ENCODE results near the gene ALPP.
A peak's percentile ranks its signal among the peaks of the same experiment; 100 is the strongest.
"Not testable (repeated sequence)": the region's sequence is repeated elsewhere in the genome, so short reads cannot be mapped to it uniquely, and the experiment has no call there.

The ALPP gene

DNA sequence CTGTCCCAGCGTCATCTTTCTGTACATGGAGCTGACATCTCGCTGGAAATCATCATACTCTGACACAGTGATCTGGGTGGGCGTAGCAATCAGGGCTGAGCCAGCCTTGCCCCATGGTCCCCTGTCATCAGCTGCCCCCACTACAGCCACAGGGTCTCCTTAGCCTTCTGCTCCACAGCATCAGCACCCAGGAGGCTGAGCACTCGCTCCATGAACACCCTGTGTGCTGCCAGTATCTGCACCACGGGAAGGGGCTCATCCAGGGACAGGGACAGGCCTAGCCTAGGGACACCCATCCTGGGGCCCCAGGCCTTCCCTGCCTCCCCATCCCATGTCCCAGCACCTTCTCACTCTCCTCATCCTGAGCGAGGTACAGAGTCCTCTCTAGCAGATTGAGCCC is 39.5 kb downstream of the ALPP start:
- H3K36me3 ChIP-seq (ENCODE audit: control insufficient read depth, insufficient read depth, low read length), result peaks cover 51% of the 10 kb centered on the region
- H3K9ac ChIP-seq (ENCODE audit: low read depth, low read length), result peak overlapping the region; percentile 97
- peaks cover 11% of the 10 kb centered on the region for H3K27me3 ChIP-seq (ENCODE audit: control insufficient read depth, insufficient read depth, low read length)
- peaks cover 13% of the 10 kb centered on the region for H3K4me1 ChIP-seq (ENCODE audit: control insufficient read depth, insufficient read depth, low read length)
- H3K4me3 ChIP-seq (ENCODE audit: low read depth, low read length), result peak overlapping the region; percentile 72
- H3K9me3 ChIP-seq (ENCODE audit: control insufficient read depth, insufficient read depth, low read length), result no peaks in the 10 kb centered on the region

DNA sequence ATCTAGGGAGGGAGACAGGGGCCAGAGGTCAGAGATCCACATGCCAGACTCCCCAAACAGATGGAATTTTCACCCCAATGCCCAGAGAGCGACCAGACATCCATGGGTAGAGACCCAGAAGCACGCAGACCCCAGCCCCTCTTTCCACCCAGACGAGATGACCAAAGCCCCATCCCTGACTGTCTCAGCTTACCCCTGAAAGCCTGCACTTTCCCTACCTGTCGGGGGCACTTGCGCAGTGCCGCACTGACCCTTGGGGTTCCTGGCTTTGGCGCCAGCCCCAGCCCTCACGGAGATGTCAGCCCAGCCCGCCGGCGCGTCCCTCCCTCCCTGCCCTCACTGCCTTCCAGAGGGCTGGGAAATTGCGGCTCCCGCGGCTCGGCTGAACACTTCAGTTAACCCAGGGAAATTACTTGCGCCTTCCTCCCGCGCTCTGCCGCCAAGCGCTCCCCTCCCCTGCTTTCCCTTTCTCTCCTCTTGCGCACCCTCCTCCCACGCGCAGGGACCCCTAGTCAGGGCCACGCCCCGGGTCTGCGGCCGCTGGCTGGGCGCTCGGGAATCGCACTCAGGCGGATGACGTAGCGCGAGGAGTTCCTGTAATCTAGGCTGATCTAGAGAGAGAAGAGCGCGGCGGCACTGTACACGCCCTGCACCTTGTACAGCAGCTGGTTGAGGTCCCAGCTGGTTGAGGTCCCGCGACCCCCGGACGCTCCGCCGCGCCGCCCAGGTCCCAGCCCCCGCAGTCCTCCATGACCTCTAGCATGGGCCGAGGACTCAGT is 40.1 kb downstream of the ALPP start:
- H3K36me3 ChIP-seq (ENCODE audit: control insufficient read depth, insufficient read depth, low read length), result peaks cover 51% of the 10 kb centered on the region
- peaks cover 13% of the 10 kb centered on the region for H3K4me1 ChIP-seq (ENCODE audit: control insufficient read depth, insufficient read depth, low read length)
- peak overlapping the region; percentile 72 for H3K4me3 ChIP-seq (ENCODE audit: low read depth, low read length)
- H3K9me3 ChIP-seq (ENCODE audit: control insufficient read depth, insufficient read depth, low read length), result no peaks in the 10 kb centered on the region
- H3K27me3 ChIP-seq (ENCODE audit: control insufficient read depth, insufficient read depth, low read length), result peaks cover 11% of the 10 kb centered on the region
- peak overlapping the region; percentile 97 for H3K9ac ChIP-seq (ENCODE audit: low read depth, low read length)

DNA sequence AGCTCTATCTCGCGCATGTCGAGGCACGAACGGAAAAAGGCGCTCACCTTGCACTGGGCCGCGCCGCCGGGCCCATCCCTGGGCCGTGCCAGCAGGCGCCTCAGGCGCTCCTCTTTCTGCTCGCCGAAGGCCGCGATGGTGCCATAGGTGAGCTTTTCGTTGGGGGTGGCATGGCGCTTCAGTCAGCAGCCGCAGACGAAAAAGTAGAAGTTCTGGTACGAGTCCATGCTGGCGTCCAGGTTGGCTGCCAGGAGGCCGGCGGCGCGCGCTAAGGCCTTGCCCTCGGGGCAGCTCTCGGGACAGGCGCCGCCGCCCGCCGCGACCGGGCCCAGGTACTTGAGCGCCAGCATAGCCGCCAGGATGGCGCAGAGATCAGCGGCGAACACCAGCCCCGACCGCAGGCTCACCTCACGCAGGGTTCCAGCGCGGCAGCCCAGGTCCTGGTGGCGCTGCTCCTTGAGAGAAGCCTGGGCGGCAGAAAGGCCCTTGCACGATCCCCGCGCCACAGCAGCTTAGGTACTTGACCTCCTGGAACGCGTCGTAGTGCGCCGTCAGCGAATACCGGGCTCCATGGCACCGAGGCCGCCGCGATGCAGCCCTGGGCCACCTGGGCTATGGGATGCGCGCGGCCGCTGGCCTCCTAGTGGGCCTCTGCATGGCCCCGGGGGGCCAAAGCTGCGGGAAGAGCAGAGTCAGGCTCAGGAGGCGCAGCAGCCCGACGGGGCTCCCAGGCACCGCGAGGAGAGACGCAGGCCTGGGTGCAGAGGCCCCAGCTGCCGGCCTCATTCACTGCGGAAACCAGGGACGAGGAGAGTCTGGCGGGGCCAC is 40.9 kb downstream of the ALPP start:
- Histone ChIP-seq H3K4me3 (ENCODE audit: low read depth, low read length) (peak overlapping the region; percentile 72), H3K27me3 (ENCODE audit: control insufficient read depth, insufficient read depth, low read length) (peaks cover 11% of the 10 kb centered on the region), H3K9me3 (ENCODE audit: control insufficient read depth, insufficient read depth, low read length) (no peaks in the 10 kb centered on the region), H3K4me1 (ENCODE audit: control insufficient read depth, insufficient read depth, low read length) (peaks cover 21% of the 10 kb centered on the region), H3K36me3 (ENCODE audit: control insufficient read depth, insufficient read depth, low read length) (peaks cover 51% of the 10 kb centered on the region), H3K9ac (ENCODE audit: low read depth, low read length) (peak overlapping the region; percentile 97)

DNA sequence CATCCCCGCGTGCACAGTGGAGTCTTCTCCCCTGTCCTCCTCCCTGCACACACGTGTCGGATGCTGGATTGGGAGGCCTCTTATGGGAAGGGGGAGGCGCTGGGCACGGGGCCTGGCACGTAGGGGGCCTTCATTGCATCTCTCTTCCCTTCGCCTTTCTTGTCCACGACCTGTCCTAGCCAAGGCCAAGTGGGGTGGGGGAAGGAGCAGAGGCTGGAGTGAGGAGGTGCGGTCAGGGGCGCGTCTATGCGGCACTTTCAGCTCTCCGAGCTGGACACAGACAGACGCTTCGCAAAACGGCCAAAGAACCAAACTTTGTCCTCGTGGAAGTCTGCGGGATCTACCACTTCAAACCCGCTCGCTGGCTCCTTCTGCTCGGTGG is 41.5 kb downstream of the ALPP start:
- H3K9ac ChIP-seq (ENCODE audit: low read depth, low read length), result peak overlapping the region; percentile 97
- H3K4me3 ChIP-seq (ENCODE audit: low read depth, low read length), result peak overlapping the region; percentile 72
- peaks cover 11% of the 10 kb centered on the region for H3K27me3 ChIP-seq (ENCODE audit: control insufficient read depth, insufficient read depth, low read length)
- H3K36me3 ChIP-seq (ENCODE audit: control insufficient read depth, insufficient read depth, low read length), result peaks cover 51% of the 10 kb centered on the region
- H3K9me3 ChIP-seq (ENCODE audit: control insufficient read depth, insufficient read depth, low read length), result no peaks in the 10 kb centered on the region
- H3K4me1 ChIP-seq (ENCODE audit: control insufficient read depth, insufficient read depth, low read length), result peaks cover 25% of the 10 kb centered on the region

DNA sequence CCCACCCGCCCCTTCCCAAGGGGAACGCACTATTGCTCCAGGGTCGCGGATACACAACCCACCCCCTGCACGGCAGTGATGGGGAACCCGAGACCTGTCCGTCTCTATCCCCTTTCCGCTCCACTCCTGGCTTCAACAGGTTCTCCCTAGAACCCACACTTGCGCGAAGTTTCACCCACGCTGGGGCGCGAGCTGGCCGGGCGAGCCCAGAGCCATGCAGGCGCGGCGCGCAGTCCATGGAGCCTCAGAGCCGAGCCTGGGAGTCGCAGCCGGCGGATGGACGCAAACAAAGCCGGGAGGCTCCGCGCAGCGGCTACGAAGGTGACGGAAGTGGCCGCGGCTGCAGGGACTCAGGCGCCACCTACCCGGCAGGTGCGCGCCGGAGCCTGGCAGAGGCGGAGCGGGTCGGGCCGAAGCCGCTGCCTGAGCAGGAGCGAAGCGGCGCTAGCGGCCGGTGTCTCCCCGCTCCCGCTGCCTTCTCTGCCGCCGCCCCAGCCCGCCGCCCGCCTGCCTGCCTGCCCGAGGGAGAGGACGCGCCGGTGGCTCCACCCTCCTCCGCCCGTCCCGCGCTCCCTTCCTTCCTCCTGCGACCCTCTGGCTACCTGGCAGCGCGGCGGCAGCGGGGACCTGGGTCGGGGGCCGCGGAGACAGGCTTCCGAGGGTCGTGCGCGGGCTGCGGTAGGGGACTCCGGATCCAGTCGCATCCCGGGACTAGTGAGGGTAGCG is 42.1 kb downstream of the ALPP start:
- Histone ChIP-seq H3K27me3 (ENCODE audit: control insufficient read depth, insufficient read depth, low read length) (peaks cover 11% of the 10 kb centered on the region), H3K9ac (ENCODE audit: low read depth, low read length) (peak overlapping the region; percentile 97), H3K4me3 (ENCODE audit: low read depth, low read length) (peak overlapping the region; percentile 72)

DNA sequence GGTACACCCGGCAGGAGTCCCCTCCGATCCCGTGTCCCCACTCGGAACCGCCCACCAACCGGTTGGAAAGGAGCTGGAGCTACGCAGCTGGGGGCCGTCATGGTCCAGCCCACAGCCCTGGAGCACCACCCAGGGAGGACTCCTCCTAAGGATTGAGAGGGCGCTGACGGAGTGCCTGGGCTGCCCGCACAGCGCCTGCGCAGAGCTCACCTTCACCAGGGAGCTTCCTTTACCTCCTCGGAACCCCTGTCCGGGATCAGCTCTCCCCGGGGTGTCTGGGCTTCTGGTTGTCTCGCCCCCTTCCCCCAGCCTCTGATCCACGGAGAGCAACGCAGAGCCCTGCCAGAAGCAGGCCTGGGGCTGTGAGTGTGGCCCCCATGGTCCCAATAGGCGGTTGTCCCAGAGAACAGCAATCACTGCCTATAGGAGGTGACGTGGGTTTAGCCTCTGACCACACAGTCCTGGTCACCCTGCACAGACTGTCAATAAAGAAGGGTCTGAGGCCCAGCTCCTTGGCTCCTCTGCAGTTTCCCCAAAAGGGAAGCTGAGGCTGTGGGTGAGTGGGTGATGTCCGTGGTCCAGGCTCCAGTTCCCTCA is 42.7 kb downstream of the ALPP start:
- H3K4me3 ChIP-seq (ENCODE audit: low read depth, low read length), result peak overlapping the region; percentile 72
- H3K9ac ChIP-seq (ENCODE audit: low read depth, low read length), result peak overlapping the region; percentile 97
- H3K36me3 ChIP-seq (ENCODE audit: control insufficient read depth, insufficient read depth, low read length), result peaks cover 40% of the 10 kb centered on the region
- H3K9me3 ChIP-seq (ENCODE audit: control insufficient read depth, insufficient read depth, low read length), result no peaks in the 10 kb centered on the region
- peaks cover 33% of the 10 kb centered on the region for H3K4me1 ChIP-seq (ENCODE audit: control insufficient read depth, insufficient read depth, low read length)
- peaks cover 11% of the 10 kb centered on the region for H3K27me3 ChIP-seq (ENCODE audit: control insufficient read depth, insufficient read depth, low read length)

More for the DNA sequence above, 42.1 kb downstream of the ALPP start:
- H3K4me1 ChIP-seq (ENCODE audit: control insufficient read depth, insufficient read depth, low read length), result peaks cover 28% of the 10 kb centered on the region
- H3K36me3 ChIP-seq (ENCODE audit: control insufficient read depth, insufficient read depth, low read length), result peaks cover 47% of the 10 kb centered on the region
- no peaks in the 10 kb centered on the region for H3K9me3 ChIP-seq (ENCODE audit: control insufficient read depth, insufficient read depth, low read length)

DNA sequence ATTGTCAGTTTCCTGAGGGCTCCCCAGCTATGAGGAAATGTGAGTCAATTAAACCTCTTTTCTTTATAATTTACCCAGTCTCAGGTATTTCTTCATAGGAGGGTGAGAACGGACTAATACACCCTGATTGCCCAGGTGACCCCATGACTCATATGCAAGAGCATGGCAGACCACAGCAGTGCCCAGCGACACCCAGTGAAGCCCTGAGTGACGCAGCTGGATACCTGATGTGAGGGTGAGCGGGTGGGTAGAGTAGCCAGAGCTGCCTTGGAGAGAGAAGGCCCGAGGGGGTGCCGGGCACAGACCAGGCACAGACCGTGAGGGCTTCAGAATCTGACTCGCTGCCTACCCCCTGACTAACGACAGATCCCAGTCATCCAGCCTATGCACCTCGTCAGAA is 43.5 kb downstream of the ALPP start:
- peaks cover 11% of the 10 kb centered on the region for H3K27me3 ChIP-seq (ENCODE audit: control insufficient read depth, insufficient read depth, low read length)
- peak overlapping the region; percentile 72 for H3K4me3 ChIP-seq (ENCODE audit: low read depth, low read length)
- H3K4me1 ChIP-seq (ENCODE audit: control insufficient read depth, insufficient read depth, low read length), result peaks cover 35% of the 10 kb centered on the region
- H3K36me3 ChIP-seq (ENCODE audit: control insufficient read depth, insufficient read depth, low read length), result peaks cover 33% of the 10 kb centered on the region
- no peaks in the 10 kb centered on the region for H3K9me3 ChIP-seq (ENCODE audit: control insufficient read depth, insufficient read depth, low read length)
- peak overlapping the region; percentile 49 for H3K9ac ChIP-seq (ENCODE audit: low read depth, low read length)

DNA sequence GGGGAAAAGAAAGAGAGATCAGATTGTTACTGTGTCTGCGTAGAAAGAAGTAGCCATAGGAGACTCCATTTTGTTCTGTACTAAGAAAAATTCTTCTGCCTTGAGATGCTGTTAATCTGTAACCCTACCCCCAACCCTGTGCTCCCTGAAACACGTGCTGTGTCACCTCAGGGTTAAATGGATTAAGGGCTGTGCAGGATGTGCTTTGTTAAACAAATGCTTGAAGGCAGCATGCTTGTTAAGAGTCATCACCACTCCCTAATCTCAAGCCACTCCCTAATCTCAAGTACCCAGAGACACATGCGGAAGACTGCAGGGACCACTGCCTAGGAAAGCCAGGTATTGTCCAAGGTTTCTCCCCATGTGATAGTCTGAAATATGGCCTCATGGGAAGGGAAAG is 44.4 kb downstream of the ALPP start:
- peaks cover 10% of the 10 kb centered on the region for H3K27me3 ChIP-seq (ENCODE audit: control insufficient read depth, insufficient read depth, low read length)
- H3K4me1 ChIP-seq (ENCODE audit: control insufficient read depth, insufficient read depth, low read length), result peaks cover 34% of the 10 kb centered on the region
- H3K36me3 ChIP-seq (ENCODE audit: control insufficient read depth, insufficient read depth, low read length), result peaks cover 23% of the 10 kb centered on the region
- peak overlapping the region; percentile 72 for H3K4me3 ChIP-seq (ENCODE audit: low read depth, low read length)
- not testable (repeated sequence) for H3K9me3 ChIP-seq (ENCODE audit: control insufficient read depth, insufficient read depth, low read length)
- peak overlapping the region; percentile 61 for H3K9ac ChIP-seq (ENCODE audit: low read depth, low read length)

DNA sequence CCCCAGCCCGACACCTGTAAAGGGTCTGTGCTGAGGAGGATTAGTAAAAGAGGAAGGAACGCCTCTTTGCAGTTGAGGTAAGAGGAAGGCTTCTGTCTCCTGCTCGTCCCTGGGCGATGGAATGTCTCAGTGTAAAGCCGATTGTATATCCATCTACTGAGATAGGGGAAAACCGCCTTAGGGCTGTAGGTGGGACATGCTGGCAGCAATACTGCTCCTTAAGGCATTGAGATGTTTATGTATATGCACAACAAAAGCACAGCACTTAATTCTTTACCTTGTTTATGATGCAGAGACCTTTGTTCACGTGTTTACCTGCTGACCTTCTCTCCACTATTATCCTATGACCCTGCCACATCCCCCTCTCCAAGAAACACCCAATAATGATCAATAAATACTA is 44.9 kb downstream of the ALPP start:
- Histone ChIP-seq H3K36me3 (ENCODE audit: control insufficient read depth, insufficient read depth, low read length) (peaks cover 19% of the 10 kb centered on the region), H3K4me1 (ENCODE audit: control insufficient read depth, insufficient read depth, low read length) (peaks cover 31% of the 10 kb centered on the region), H3K9ac (ENCODE audit: low read depth, low read length) (peak overlapping the region; percentile 61)
- H3K9me3 ChIP-seq (ENCODE audit: control insufficient read depth, insufficient read depth, low read length); H3K4me3 ChIP-seq (ENCODE audit: low read depth, low read length); H3K27me3 ChIP-seq (ENCODE audit: control insufficient read depth, insufficient read depth, low read length): not testable (repeated sequence)

DNA sequence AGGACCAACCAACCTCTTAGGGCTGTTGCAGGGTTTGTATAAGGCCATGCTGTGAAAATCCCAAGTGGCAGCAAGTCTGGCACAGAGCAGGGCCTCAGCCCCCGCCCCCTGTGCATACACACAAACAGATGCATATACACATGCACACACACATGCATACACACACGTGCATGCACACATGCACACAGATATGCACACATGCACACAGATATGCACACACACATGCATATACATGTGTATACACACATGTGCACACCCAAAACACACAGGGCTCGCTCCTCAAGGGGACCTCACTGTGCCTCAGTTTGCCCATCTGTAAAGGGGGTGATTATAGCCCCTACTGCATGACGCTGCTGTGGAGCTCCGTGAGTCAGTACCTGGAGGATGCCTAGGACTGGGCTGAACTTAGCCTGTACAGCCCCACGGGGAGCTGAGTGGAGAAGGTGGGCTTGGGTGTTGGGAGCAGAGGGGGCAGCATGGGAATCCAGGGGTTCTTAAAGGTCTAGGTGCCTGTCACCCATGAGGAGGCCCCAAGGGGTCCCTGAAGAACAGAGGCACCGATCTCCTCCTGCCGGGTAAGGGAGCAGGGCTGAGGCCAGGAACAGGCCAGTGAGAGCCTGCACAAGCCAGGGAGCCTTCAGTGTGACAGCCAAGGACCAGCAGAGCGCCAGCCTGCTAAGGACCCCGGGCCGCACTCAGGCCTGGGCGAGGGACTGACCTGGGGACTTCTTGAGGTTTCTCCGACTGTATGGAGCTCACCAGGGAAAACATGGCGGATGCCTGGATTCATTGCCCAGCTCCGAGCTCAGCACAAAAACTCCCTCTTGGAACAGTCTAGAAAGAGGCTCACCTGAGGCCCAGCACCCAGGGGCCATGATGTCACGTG is 53.4 kb downstream of the ALPP start:
- Histone ChIP-seq H3K4me1 (ENCODE audit: control insufficient read depth, insufficient read depth, low read length) (no peaks in the 10 kb centered on the region), H3K9ac (ENCODE audit: low read depth, low read length) (no peak overlapping the region), H3K9me3 (ENCODE audit: control insufficient read depth, insufficient read depth, low read length) (no peaks in the 10 kb centered on the region), H3K36me3 (ENCODE audit: control insufficient read depth, insufficient read depth, low read length) (no peaks in the 10 kb centered on the region), H3K27me3 (ENCODE audit: control insufficient read depth, insufficient read depth, low read length) (no peaks in the 10 kb centered on the region), H3K4me3 (ENCODE audit: low read depth, low read length) (no peak overlapping the region)
